SK-N-SH (cell line): ENCODE results near the gene PKP1. TPM values are rescaled to one million over a fixed set of nuclear protein-coding genes. Genes with fewer than 3 reads are reported as not detected.

ENCODE experiments used
- CTCF ChIA-PET: fragments of 300-600, 350-600 bp; formaldehyde crosslinking; extraction: SDS; loops from one replicate; lab custom pipeline; 2021; lab: Yijun Ruan, JAX
- POLR2A ChIA-PET: fragments of 350-600 bp; sonication (Branson Sonifier 250); formaldehyde crosslinking; extraction: SDS; loops from one replicate; lab custom pipeline; 2020; ENCODE audit warnings: antibody characterized with exemption, inconsistent platforms; lab: Yijun Ruan, JAX
- DNase-seq: peaks from one replicate; pipeline ENCODE4 v3.0.0; 2012
- H2AFZ ChIP-seq: fragments of 200-600 bp; sonication (generic); 2 replicates; pipeline ENCODE4 v1.8.1; 2016; ENCODE audit warnings: antibody characterized with exemption, mild to moderate bottlenecking, low read depth
- H3F3A ChIP-seq: fragments of 200-600 bp; sonication (generic); replicated peaks from 2 replicates; pipeline ENCODE3; 2016; ENCODE audit warnings: antibody characterized with exemption, mild to moderate bottlenecking; ENCODE audit not compliant: insufficient read depth
- H3K27ac ChIP-seq, 2 experiments: fragments of 200-500 bp in 1 of 2; fragments of 200-600 bp in 1 of 2; sonication (Bioruptor generic) in 1 of 2; sonication (generic), shearing (Covaris generic) in 1 of 2; 2 replicates each; pipeline versions ENCODE4 v1.5.1 to v1.6.1; 2014 to 2016; ENCODE audit warnings: low read depth in 2 of 2, inconsistent platforms in 1 of 2, low read length in 1 of 2, mild to moderate bottlenecking in 1 of 2, mixed read lengths in 1 of 2
- H3K27me3 ChIP-seq: fragments of 200-600 bp; sonication (generic), shearing (Covaris generic); 2 replicates; pipeline ENCODE4 v1.6.1; 2016; ENCODE audit warnings: mixed run types; ENCODE audit not compliant: insufficient read depth
- H3K36me3 ChIP-seq, 2 experiments: fragments of 200-500 bp in 1 of 2; fragments of 200-600 bp in 1 of 2; sonication (Bioruptor generic) in 1 of 2; sonication (generic) in 1 of 2; replicated peaks in 1 of 2; 2 replicates each; pipeline versions ENCODE3 to v1.5.1; 2014 to 2016; ENCODE audit warnings: low read length in 1 of 2, mild to moderate bottlenecking in 1 of 2; ENCODE audit not compliant: insufficient read depth in 2 of 2, control insufficient read depth in 1 of 2
- H3K4me1 ChIP-seq, 2 experiments: fragments of 200-500 bp in 1 of 2; fragments of 200-600 bp in 1 of 2; sonication (Bioruptor generic) in 1 of 2; sonication (generic), shearing (Covaris generic) in 1 of 2; 2 replicates each; pipeline versions ENCODE4 v1.5.1 to v1.6.1; 2014 to 2016; ENCODE audit warnings: low read depth in 1 of 2, low read length in 1 of 2, mixed run types in 1 of 2; ENCODE audit not compliant: insufficient read depth in 2 of 2, control insufficient read depth in 1 of 2
- H3K4me2 ChIP-seq: fragments of 200-600 bp; sonication (generic), shearing (Covaris generic); 2 replicates; pipeline ENCODE4 v1.6.1; 2017; ENCODE audit warnings: mixed run types
- H3K4me3 ChIP-seq, 2 experiments: fragments of 200-500 bp in 1 of 2; fragments of 200-600 bp in 1 of 2; sonication (Bioruptor generic) in 1 of 2; sonication (generic), shearing (Covaris generic) in 1 of 2; 2 replicates each; pipeline versions ENCODE4 v1.5.1 to v1.8.1; 2014 to 2016; ENCODE audit warnings: low read depth in 2 of 2, inconsistent platforms in 1 of 2, low read length in 1 of 2, mild to moderate bottlenecking in 1 of 2, mixed read lengths in 1 of 2, moderate library complexity in 1 of 2
- H3K79me2 ChIP-seq: fragments of 200-600 bp; sonication (generic); 2 replicates; pipeline ENCODE4 v1.8.1; 2017; ENCODE audit warnings: mild to moderate bottlenecking; ENCODE audit not compliant: insufficient read depth
- H3K9ac ChIP-seq: fragments of 200-600 bp; sonication (generic); 2 replicates; pipeline ENCODE4 v1.6.1; 2017; ENCODE audit warnings: mixed run types
- H3K9me2 ChIP-seq: fragments of 200-600 bp; sonication (generic); 2 replicates; pipeline ENCODE4 v1.6.1; 2017; ENCODE audit warnings: mixed run types
- H3K9me3 ChIP-seq: fragments of 200-600 bp; sonication (generic); 2 replicates; pipeline ENCODE4 v1.6.1; 2017; ENCODE audit warnings: mixed run types, mild to moderate bottlenecking, moderate library complexity
- H4K20me1 ChIP-seq: fragments of 200-600 bp; sonication (generic); 2 replicates; pipeline ENCODE4 v1.6.1; 2017; ENCODE audit warnings: mild to moderate bottlenecking, mixed run types; ENCODE audit not compliant: insufficient read depth
- CHD2 ChIP-seq: fragments of 150-350 bp; IDR thresholded peaks from 2 replicates; pipeline ENCODE4 v1.6.1; 2018; ENCODE audit warnings: low read length; ENCODE audit not compliant: partially characterized antibody
- FOSL2 ChIP-seq: IDR thresholded peaks from 2 replicates; pipeline ENCODE4 v1.4.0; 2012; ENCODE audit warnings: low read depth, mild to moderate bottlenecking, moderate library complexity, borderline replicate concordance
- FOXJ3 ChIP-seq: sonication (generic); formaldehyde crosslinking; IDR thresholded peaks from 2 replicates; pipeline ENCODE4 v1.5.1; 2020; ENCODE audit warnings: mild to moderate bottlenecking, missing genetic modification reagents
- IRF3 ChIP-seq: fragments of 150-350 bp; IDR thresholded peaks from 2 replicates; pipeline ENCODE4 v1.6.1; 2016; ENCODE audit warnings: mild to moderate bottlenecking, low read depth, low read length
- MXI1 ChIP-seq: IDR thresholded peaks from 2 replicates; pipeline ENCODE4 v1.6.1; 2012; ENCODE audit warnings: mild to moderate bottlenecking, low read depth, low read length, improper control_type of control experiment
- NRF1 ChIP-seq: IDR thresholded peaks from 2 replicates; pipeline ENCODE4 v1.6.1; 2012; ENCODE audit warnings: low read depth, mild to moderate bottlenecking, low read length
- POLR2AphosphoS5 ChIP-seq: IDR thresholded peaks from 2 replicates; pipeline ENCODE4 v1.6.1; 2012; ENCODE audit warnings: low read depth, low read length
- RFX5 ChIP-seq: IDR thresholded peaks from 2 replicates; pipeline ENCODE4 v1.6.1; 2012; ENCODE audit warnings: mild to moderate bottlenecking, improper control_type of control experiment, low read length
- RXRA ChIP-seq: IDR thresholded peaks from 2 replicates; pipeline ENCODE4 v1.4.0; 2012; ENCODE audit warnings: low read depth, mild to moderate bottlenecking, borderline replicate concordance
- SIN3A ChIP-seq: IDR thresholded peaks from 2 replicates; pipeline ENCODE4 v1.6.1; 2012; ENCODE audit warnings: low read depth, mild to moderate bottlenecking, low read length, moderate library complexity, borderline replicate concordance
- TEAD4 ChIP-seq: IDR thresholded peaks from 2 replicates; pipeline ENCODE4 v1.4.0; 2012; ENCODE audit warnings: mild to moderate bottlenecking, borderline replicate concordance; ENCODE audit not compliant: insufficient read depth
- USF1 ChIP-seq: IDR thresholded peaks from 2 replicates; pipeline ENCODE4 v1.4.0; 2012; ENCODE audit warnings: low read depth, borderline replicate concordance
- WGBS: methylation state at CpG from one replicate; pipeline ENCODE4 v1.1.6; 2017; ENCODE audit warnings: low lambda C conversion rate; 5-methylcytosine and 5-hydroxymethylcytosine counted together
- polyA plus RNA-seq, 3 experiments: library from polyadenylated mRNA; depleted of rRNA; stranded (reverse); fragments of >200 nt; gene quantifications; 2 replicates each; pipeline ENCODE4 v1.2.3, GENCODE V29; 2012
- TF ChIP-seq, protein P1 (sequence below): fragments of 200-600 bp; sonication (generic); IDR thresholded peaks from 2 replicates; pipeline ENCODE4 v1.6.1; 2017; ENCODE audit warnings: antibody characterized with exemption, mild to moderate bottlenecking, moderate library complexity
- TF ChIP-seq, protein P2 (sequence below): IDR thresholded peaks from 2 replicates; pipeline ENCODE4 v1.4.0; 2012; ENCODE audit warnings: low read depth, borderline replicate concordance
- TF ChIP-seq, protein P3 (sequence below): IDR thresholded peaks from 2 replicates; pipeline ENCODE4; 2012
- TF ChIP-seq, protein P4 (sequence below): fragments of 150-350 bp; IDR thresholded peaks from 2 replicates; pipeline ENCODE4 v1.6.1; 2017; ENCODE audit warnings: antibody characterized with exemption, low read length, low read depth, borderline replicate concordance

The PKP1 gene
- polyA plus RNA-seq, 1 of the 3 experiments (the other 2 are of a cell fraction) = not detected

- Histone ChIP-seq H3F3A (no peaks in the 10 kb centered on the region), H3K27me3 (peaks cover 40% of the 10 kb centered on the region), H2AFZ (no peak overlapping the region), H3K27ac (peak overlapping the region in 1 of 2 experiments; percentile 85; a peak in 2 of 4 replicates), H3K9me2 (no peaks in the 10 kb centered on the region), H3K9ac (no peak overlapping the region), H3K9me3 (no peaks in the 10 kb centered on the region), H3K79me2 (no peaks in the 10 kb centered on the region), H3K4me2 (no peak overlapping the region), H3K4me1 (peaks cover 0 to 32% of the 10 kb centered on the region in 2 experiments; a peak in 1 of 4 replicates), H3K36me3 (no peaks in the 10 kb centered on the region), H4K20me1 (no peaks in the 10 kb centered on the region), H3K4me3 (no peak overlapping the region)
- TF ChIP-seq, protein P1, sequence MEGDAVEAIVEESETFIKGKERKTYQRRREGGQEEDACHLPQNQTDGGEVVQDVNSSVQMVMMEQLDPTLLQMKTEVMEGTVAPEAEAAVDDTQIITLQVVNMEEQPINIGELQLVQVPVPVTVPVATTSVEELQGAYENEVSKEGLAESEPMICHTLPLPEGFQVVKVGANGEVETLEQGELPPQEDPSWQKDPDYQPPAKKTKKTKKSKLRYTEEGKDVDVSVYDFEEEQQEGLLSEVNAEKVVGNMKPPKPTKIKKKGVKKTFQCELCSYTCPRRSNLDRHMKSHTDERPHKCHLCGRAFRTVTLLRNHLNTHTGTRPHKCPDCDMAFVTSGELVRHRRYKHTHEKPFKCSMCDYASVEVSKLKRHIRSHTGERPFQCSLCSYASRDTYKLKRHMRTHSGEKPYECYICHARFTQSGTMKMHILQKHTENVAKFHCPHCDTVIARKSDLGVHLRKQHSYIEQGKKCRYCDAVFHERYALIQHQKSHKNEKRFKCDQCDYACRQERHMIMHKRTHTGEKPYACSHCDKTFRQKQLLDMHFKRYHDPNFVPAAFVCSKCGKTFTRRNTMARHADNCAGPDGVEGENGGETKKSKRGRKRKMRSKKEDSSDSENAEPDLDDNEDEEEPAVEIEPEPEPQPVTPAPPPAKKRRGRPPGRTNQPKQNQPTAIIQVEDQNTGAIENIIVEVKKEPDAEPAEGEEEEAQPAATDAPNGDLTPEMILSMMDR = peak; percentile 33; the same call in 1 of the 2 replicates
- TF ChIP-seq, protein P2, sequence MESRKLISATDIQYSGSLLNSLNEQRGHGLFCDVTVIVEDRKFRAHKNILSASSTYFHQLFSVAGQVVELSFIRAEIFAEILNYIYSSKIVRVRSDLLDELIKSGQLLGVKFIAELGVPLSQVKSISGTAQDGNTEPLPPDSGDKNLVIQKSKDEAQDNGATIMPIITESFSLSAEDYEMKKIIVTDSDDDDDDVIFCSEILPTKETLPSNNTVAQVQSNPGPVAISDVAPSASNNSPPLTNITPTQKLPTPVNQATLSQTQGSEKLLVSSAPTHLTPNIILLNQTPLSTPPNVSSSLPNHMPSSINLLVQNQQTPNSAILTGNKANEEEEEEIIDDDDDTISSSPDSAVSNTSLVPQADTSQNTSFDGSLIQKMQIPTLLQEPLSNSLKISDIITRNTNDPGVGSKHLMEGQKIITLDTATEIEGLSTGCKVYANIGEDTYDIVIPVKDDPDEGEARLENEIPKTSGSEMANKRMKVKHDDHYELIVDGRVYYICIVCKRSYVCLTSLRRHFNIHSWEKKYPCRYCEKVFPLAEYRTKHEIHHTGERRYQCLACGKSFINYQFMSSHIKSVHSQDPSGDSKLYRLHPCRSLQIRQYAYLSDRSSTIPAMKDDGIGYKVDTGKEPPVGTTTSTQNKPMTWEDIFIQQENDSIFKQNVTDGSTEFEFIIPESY = no peak
- DNase-seq = peak; percentile 58
- WGBS = 68% methylated on average over 10 of the region's 11 CpGs
- ChIA-PET POLR2A (no interaction called here), CTCF (interaction anchor here (0.7 to 4.4 kb wide), 9 partner anchors 8 to 155 kb away, joined by 3 to 37 read pairs (median 5); no protein-coding TSS in a partner anchor)
Observed at GRCh38 chr1:201376464-201377374, 93.4 kb downstream of the PKP1 start.

- H3K9me2 ChIP-seq = no peaks in the 10 kb centered on the region
- no peaks in the 10 kb centered on the region for H3K36me3 ChIP-seq
- H3K79me2 ChIP-seq = no peaks in the 10 kb centered on the region
- POLR2A ChIA-PET = no interaction called here
- no peak within 1 kb of the TSS for H2AFZ ChIP-seq
- CTCF ChIA-PET = interaction anchor here (0.6 to 4.4 kb wide), 5 partner anchors 8 to 123 kb away, joined by 3 to 37 read pairs (median 10); no protein-coding TSS in a partner anchor
- H3F3A ChIP-seq = no peaks in the 10 kb centered on the region
- H3K4me2 ChIP-seq = no peak within 1 kb of the TSS
- no peak within 1 kb of the TSS for H3K9ac ChIP-seq
- H3K27me3 ChIP-seq = peaks cover 30% of the 10 kb centered on the region; the same call in 1 of the 2 replicates
- DNase-seq = peak; percentile 81
- no peak within 1 kb of the TSS for H3K4me3 ChIP-seq
- H4K20me1 ChIP-seq = no peaks in the 10 kb centered on the region
- H3K27ac ChIP-seq = peak within 1 kb of the TSS in 1 of 2 experiments; percentile 85; a peak in 2 of 4 replicates
- H3K4me1 ChIP-seq = peaks cover 0 to 32% of the 10 kb centered on the region in 2 experiments; a peak in 1 of 4 replicates
- 57% methylated on average over 9 of the region's 9 CpGs for WGBS
- no peaks in the 10 kb centered on the region for H3K9me3 ChIP-seq
- TF ChIP-seq USF1 (no peak), NRF1 (no peak), CHD2 (peak; percentile 40), TEAD4 (no peak), RFX5 (no peak), MXI1 (no peak; the same call in 1 of the 2 replicates), RXRA (no peak), FOSL2 (no peak), FOXJ3 (CRISPR knock-in tag) (no peak), POLR2AphosphoS5 (no peak), SIN3A (no peak), IRF3 (no peak)
- TF ChIP-seq, protein P3, sequence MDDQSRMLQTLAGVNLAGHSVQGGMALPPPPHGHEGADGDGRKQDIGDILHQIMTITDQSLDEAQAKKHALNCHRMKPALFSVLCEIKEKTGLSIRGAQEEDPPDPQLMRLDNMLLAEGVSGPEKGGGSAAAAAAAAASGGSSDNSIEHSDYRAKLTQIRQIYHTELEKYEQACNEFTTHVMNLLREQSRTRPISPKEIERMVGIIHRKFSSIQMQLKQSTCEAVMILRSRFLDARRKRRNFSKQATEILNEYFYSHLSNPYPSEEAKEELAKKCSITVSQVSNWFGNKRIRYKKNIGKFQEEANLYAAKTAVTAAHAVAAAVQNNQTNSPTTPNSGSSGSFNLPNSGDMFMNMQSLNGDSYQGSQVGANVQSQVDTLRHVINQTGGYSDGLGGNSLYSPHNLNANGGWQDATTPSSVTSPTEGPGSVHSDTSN = no peak
- TF ChIP-seq, protein P4, sequence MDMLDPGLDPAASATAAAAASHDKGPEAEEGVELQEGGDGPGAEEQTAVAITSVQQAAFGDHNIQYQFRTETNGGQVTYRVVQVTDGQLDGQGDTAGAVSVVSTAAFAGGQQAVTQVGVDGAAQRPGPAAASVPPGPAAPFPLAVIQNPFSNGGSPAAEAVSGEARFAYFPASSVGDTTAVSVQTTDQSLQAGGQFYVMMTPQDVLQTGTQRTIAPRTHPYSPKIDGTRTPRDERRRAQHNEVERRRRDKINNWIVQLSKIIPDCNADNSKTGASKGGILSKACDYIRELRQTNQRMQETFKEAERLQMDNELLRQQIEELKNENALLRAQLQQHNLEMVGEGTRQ = no peak
Observed at GRCh38 chr1:201377611-201378092, 94.3 kb downstream of the PKP1 start, which contains the start of gene TNNT2. Gene TNNT2 (minus strand): TSS chr1:201377680. CDS start chr1:201373254, 4,426 bp downstream.
